Lung (tissue), 12 donors: ENCODE measurements around the gene RADX. TPM values are rescaled to one million over a fixed set of nuclear protein-coding genes. Genes with fewer than 3 reads are reported as not detected.

Experiments
- ATAC-seq: fragments of 200-7000 bp; cut with Tn5 transposase; one replicate; pipeline ENCODE4 v1.9.1; 2020; ENCODE audit warnings: moderate number of reproducible peaks; ENCODE audit not compliant: insufficient read depth, low FRiP score
- DNase-seq, 3 donors: peaks; one replicate each; pipeline ENCODE4 v3.0.0-alpha.2; 2013 to 2017
- H3K27ac ChIP-seq, 2 donors: one replicate each; pipeline ENCODE4 v1.5.1; 2013; ENCODE audit warnings: mild to moderate bottlenecking in 2 of 2, moderate library complexity in 2 of 2, control low read depth in 1 of 2, inconsistent platforms in 1 of 2, low read depth in 1 of 2, low read length in 1 of 2
- H3K27me3 ChIP-seq, 3 donors: one replicate each; pipeline ENCODE4 v1.5.1; 2013; ENCODE audit warnings: low read length in 2 of 3; ENCODE audit not compliant: control insufficient read depth in 3 of 3, insufficient read depth in 3 of 3
- H3K36me3 ChIP-seq, 4 donors: one replicate each; pipeline ENCODE4 v1.5.1; 2013; ENCODE audit warnings: low read length in 4 of 4, mild to moderate bottlenecking in 1 of 4, moderate library complexity in 1 of 4; ENCODE audit not compliant: control insufficient read depth in 4 of 4, insufficient read depth in 4 of 4
- H3K4me1 ChIP-seq, 5 donors: one replicate each; pipeline ENCODE4 v1.5.1; 2013; ENCODE audit warnings: low read length in 5 of 5, mild to moderate bottlenecking in 2 of 5, moderate library complexity in 1 of 5; ENCODE audit not compliant: control insufficient read depth in 5 of 5, insufficient read depth in 5 of 5
- H3K4me3 ChIP-seq: one replicate; pipeline ENCODE4 v1.5.1; 2013; ENCODE audit warnings: mild to moderate bottlenecking, control low read depth, moderate library complexity
- H3K9ac ChIP-seq, 2 donors: one replicate each; pipeline ENCODE4 v1.5.1; 2013; ENCODE audit warnings: low read length in 2 of 2, control low read depth in 1 of 2; ENCODE audit not compliant: insufficient read depth in 1 of 2
- H3K9me3 ChIP-seq, 4 donors: one replicate each; pipeline ENCODE4 v1.5.1; 2013; ENCODE audit warnings: low read length in 3 of 4, mild to moderate bottlenecking in 1 of 4, moderate library complexity in 1 of 4; ENCODE audit not compliant: control insufficient read depth in 4 of 4, insufficient read depth in 3 of 4
- CTCF ChIP-seq: IDR thresholded peaks from 2 replicates; pipeline ENCODE4 v1.5.1; 2012; ENCODE audit warnings: mild to moderate bottlenecking; ENCODE audit errors: control extremely low read depth, extremely low read depth
- WGBS, 2 donors: extraction: QIAGEN DNeasy Blood & Tissue Kit; methylation state at CpG; one replicate each; pipeline ENCODE4 v1.1.7; 2013; 5-methylcytosine and 5-hydroxymethylcytosine counted together
- polyA plus RNA-seq, 2 donors: library from polyadenylated mRNA; stranded (reverse); fragments of 200-250 nt; gene quantifications; one replicate each; pipeline ENCODE4 v1.2.1, GENCODE V29; 2013
- total RNA-seq, 2 donors: library from RNA; depleted of rRNA in 1 of 2; stranded (reverse); fragments of >200 nt in 1 of 2; gene quantifications; one replicate each; pipeline ENCODE4 v1.2.1, GENCODE V29; 2014 to 2021
- donor health status: control.
- donor health status: control.
- donor health status: Bipolar disorder and iron deficiency.
- donor health status: healthy.
- donor health status: DM: yes; HTN: yes; CAD: no.

Gene RADX
- total and polyA plus RNA-seq, 4 donors = 2.6 to 9.2 (median 5.7) TPM

DNA sequence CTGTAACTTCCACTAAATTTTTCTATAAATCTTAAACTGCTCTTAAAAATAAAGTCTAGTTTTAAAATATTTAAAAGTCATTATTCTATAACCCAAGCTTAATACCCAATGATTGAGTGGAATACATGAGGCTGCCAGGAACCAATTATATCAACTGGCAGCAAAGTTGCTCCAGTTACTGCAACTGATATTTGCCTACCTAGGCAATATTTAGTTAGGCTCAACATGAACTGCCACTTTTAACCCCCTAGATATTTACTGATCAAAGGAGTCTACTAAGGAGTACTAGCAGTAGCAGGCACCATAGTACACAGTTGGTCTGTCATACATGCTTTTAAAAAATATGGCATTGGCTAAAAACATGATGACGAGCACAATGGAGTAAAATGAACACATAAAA lies 29.9 kb upstream of the RADX start:
- 70 to 83% methylated on average over 1 of the region's 1 CpG for WGBS, 2 donors
- no peak for TF ChIP-seq CTCF
- ATAC-seq (no peak), DNase-seq (no peak)
- peaks cover 0 to 6% (median 3%) of the 10 kb centered on the region in 4 donors for H3K9me3 ChIP-seq
- no peaks in the 10 kb centered on the region for H3K36me3 ChIP-seq
- H3K9ac ChIP-seq = no peak overlapping the region
- peaks cover 0 to 15% (median 0%) of the 10 kb centered on the region in 3 donors for H3K27me3 ChIP-seq
- H3K27ac ChIP-seq = no peak overlapping the region
- H3K4me3 ChIP-seq = no peak overlapping the region
- H3K4me1 ChIP-seq = no peaks in the 10 kb centered on the region

GRCh38 chrX:106585478-106585877 lies 26.3 kb upstream of the RADX start:
- TF ChIP-seq CTCF = no peak
- H3K27me3 ChIP-seq = peaks cover 0 to 21% (median 0%) of the 10 kb centered on the region in 3 donors
- H3K9me3 ChIP-seq = no peaks in the 10 kb centered on the region
- H3K27ac ChIP-seq = no peak overlapping the region
- H3K9ac ChIP-seq = no peak overlapping the region
- DNase-seq (no peak), ATAC-seq (no peak)
- H3K4me3 ChIP-seq = no peak overlapping the region
- WGBS, 2 donors = 51 to 81% methylated on average over 2 of the region's 2 CpGs
- H3K36me3 ChIP-seq = no peaks in the 10 kb centered on the region
- no peaks in the 10 kb centered on the region for H3K4me1 ChIP-seq

GRCh38 chrX:106588801-106589200 lies 23.0 kb upstream of the RADX start:
- no peaks in the 10 kb centered on the region for H3K9me3 ChIP-seq
- H3K4me1 ChIP-seq = no peaks in the 10 kb centered on the region
- H3K36me3 ChIP-seq = no peaks in the 10 kb centered on the region
- no peak for DNase-seq
- no peak for ATAC-seq
- no peak overlapping the region for H3K27ac ChIP-seq
- H3K4me3 ChIP-seq = no peak overlapping the region
- no peak overlapping the region for H3K9ac ChIP-seq
- peaks cover 0 to 29% (median 0%) of the 10 kb centered on the region in 3 donors for H3K27me3 ChIP-seq
- 45 to 80% methylated on average over 2 of the region's 2 CpGs for WGBS, 2 donors
- TF ChIP-seq CTCF = no peak

DNA sequence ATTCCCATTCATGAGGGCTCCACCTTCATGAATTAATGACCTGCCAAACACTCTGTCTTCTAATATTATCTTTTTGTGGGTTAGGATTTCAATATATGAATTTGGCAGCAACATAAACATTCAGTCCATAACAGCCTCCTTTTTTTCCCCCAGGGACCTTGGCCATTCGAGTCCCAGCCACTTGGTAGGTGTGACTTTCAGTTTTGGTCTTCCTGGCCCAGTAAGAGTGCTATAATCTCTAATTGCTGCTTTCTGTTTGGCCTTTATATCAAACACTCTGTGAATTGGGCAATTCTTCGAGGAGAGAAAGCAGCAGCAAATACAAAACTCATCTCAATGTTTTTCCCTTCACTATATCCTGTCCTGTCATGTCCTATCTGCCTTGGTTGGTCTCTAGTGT lies 12.4 kb upstream of the RADX start:
- Histone ChIP-seq H3K36me3 (no peaks in the 10 kb centered on the region), H3K9ac (no peak overlapping the region), H3K27me3 (peaks cover 0 to 11% (median 0%) of the 10 kb centered on the region in 3 donors), H3K9me3 (no peaks in the 10 kb centered on the region), H3K27ac (no peak overlapping the region), H3K4me3 (no peak overlapping the region), H3K4me1 (no peaks in the 10 kb centered on the region)
- 50 to 52% methylated on average over 2 of the region's 2 CpGs for WGBS, 2 donors
- ATAC-seq = no peak
- DNase-seq = no peak
- TF ChIP-seq CTCF = no peak
